HG03354 (cell line): ENCODE data around the gene ACTA1.
"Not testable (repeated sequence)": the region's sequence is repeated elsewhere in the genome, so short reads cannot be mapped to it uniquely, and the experiment has no call there.

ENCODE experiments used
- ATAC-seq: cut with Tn5 transposase; IDR thresholded peaks from one replicate; pipeline ENCODE4 v1.9.1; 2021; ENCODE audit warnings: mild to moderate bottlenecking; ENCODE audit not compliant: unreplicated experiment, poor library complexity, severe bottlenecking

ACTA1 gene

GRCh38 chr1:229410692-229411433, 23.0 kb downstream of the ACTA1 start:
- ATAC-seq = no peak

- ATAC-seq = no peak
These were observed 23.6 kb downstream of the ACTA1 start for GRCh38 chr1:229410370-229410691.

GRCh38 chr1:229409616-229410369, 24.1 kb downstream of the ACTA1 start:
- ATAC-seq = no peak

- no peak for ATAC-seq
These were observed 25.3 kb downstream of the ACTA1 start for GRCh38 chr1:229408458-229409037.

- ATAC-seq = no peak
These were observed 26.5 kb downstream of the ACTA1 start for GRCh38 chr1:229407206-229408026.

- no peak for ATAC-seq
These were observed 27.1 kb downstream of the ACTA1 start for GRCh38 chr1:229406798-229407197.

- no peak for ATAC-seq
These were observed 30.3 kb downstream of the ACTA1 start for GRCh38 chr1:229403573-229403972.

- ATAC-seq = no peak
These were observed 30.9 kb downstream of the ACTA1 start for GRCh38 chr1:229402993-229403392.

GRCh38 chr1:229402329-229402728, 31.6 kb downstream of the ACTA1 start:
- not testable (repeated sequence) for ATAC-seq

GRCh38 chr1:229397762-229398161, 36.1 kb downstream of the ACTA1 start:
- ATAC-seq = no peak

- ATAC-seq = no peak
These were observed 37.2 kb downstream of the ACTA1 start for GRCh38 chr1:229396585-229397206.

GRCh38 chr1:229394517-229394916, 39.4 kb downstream of the ACTA1 start:
- not testable (repeated sequence) for ATAC-seq

GRCh38 chr1:229392936-229393335, 41.0 kb downstream of the ACTA1 start:
- no peak for ATAC-seq

- no peak for ATAC-seq
These were observed 43.8 kb downstream of the ACTA1 start for GRCh38 chr1:229390130-229390529.

GRCh38 chr1:229388897-229389580, 44.9 kb downstream of the ACTA1 start:
- ATAC-seq = no peak

GRCh38 chr1:229385853-229386456, 47.9 kb downstream of the ACTA1 start:
- ATAC-seq = no peak

- ATAC-seq = no peak
These were observed 49.1 kb downstream of the ACTA1 start for GRCh38 chr1:229384822-229385221.

GRCh38 chr1:229383961-229384360, 49.9 kb downstream of the ACTA1 start:
- no peak for ATAC-seq

- ATAC-seq = no peak
These were observed 50.7 kb downstream of the ACTA1 start for GRCh38 chr1:229383188-229383587.
